K562 (cell line): ENCODE data around the gene COG4. TPM values are rescaled to one million over a fixed set of nuclear protein-coding genes. Genes with fewer than 3 reads are reported as not detected.

Experiments used
- ATAC-seq: fragments of 200-7000 bp; cut with Tn5 transposase; 3 replicates; pipeline ENCODE4 v1.9.1; 2020; ENCODE audit warnings: moderate library complexity
- BruUV-seq: library from RNA; stranded (reverse); fragments of 400-500 nt; replicated peaks from 2 replicates; lab custom pipeline; 2021; lab: Mats Ljungman, UMichigan
- CTCF ChIA-PET: fragments of 300-600 bp; formaldehyde crosslinking; extraction: SDS; loops from one replicate; lab custom pipeline; 2021; ENCODE audit warnings: low intra/inter-chr PET ratio; lab: Yijun Ruan, JAX
- POLR2A ChIA-PET: fragments of 300-600, 350-650 bp; sonication (Branson Sonifier 250); formaldehyde crosslinking; extraction: SDS; loops from one replicate; lab custom pipeline; 2021; ENCODE audit warnings: antibody characterized with exemption, inconsistent platforms; lab: Yijun Ruan, JAX
- DNase-seq, 4 experiments: peaks; one replicate each; pipeline versions ENCODE4 v3.0.0 to v3.0.0-alpha.2; 2011 to 2018; ENCODE audit warnings: low spot score in 3 of 4, mixed read lengths in 3 of 4; ENCODE audit errors: extremely low read depth in 1 of 4
- FAIRE-seq: peaks from 2 replicates; lab custom pipeline; 2011; peaks lifted over from hg19 to GRCh38; lab: Jason Lieb, UNC
- H2AFZ ChIP-seq: 2 replicates; pipeline ENCODE4 v1.6.0; 2011; ENCODE audit warnings: low read depth, low read length, control low read depth, inconsistent platforms
- H3K27ac ChIP-seq: fragments of 200-600 bp; 3 replicates; pipeline ENCODE4 v1.8.0; 2011; ENCODE audit warnings: low read depth, mild to moderate bottlenecking, control low read depth, inconsistent platforms, low read length, moderate library complexity, mixed read lengths; ENCODE audit errors: extremely low read depth
- H3K27me3 ChIP-seq, 2 experiments: fragments of 300-600 bp in 1 of 2; 2 replicates in 1 of 2; 3 replicates in 1 of 2; pipeline versions ENCODE4 v1.6.0 to v1.8.0; 2011; ENCODE audit warnings: inconsistent platforms in 2 of 2, low read length in 2 of 2, mild to moderate bottlenecking in 1 of 2, mixed read lengths in 1 of 2, moderate library complexity in 1 of 2; ENCODE audit not compliant: control insufficient read depth in 2 of 2, insufficient read depth in 2 of 2
- H3K36me3 ChIP-seq: fragments of 300-600 bp; 3 replicates; pipeline ENCODE4 v1.8.0; 2011; ENCODE audit warnings: mild to moderate bottlenecking, low read length, inconsistent platforms; ENCODE audit not compliant: control insufficient read depth, insufficient read depth
- H3K4me1 ChIP-seq, 2 experiments: fragments of 200-600 bp in 1 of 2; replicated peaks in 1 of 2; 2 replicates in 1 of 2; 3 replicates in 1 of 2; pipeline versions ENCODE4 v1.5.1 to v1.8.0; 2011; ENCODE audit warnings: inconsistent platforms in 2 of 2, low read length in 2 of 2, mild to moderate bottlenecking in 1 of 2, mixed read lengths in 1 of 2, moderate library complexity in 1 of 2; ENCODE audit not compliant: control insufficient read depth in 2 of 2, insufficient read depth in 2 of 2
- H3K4me2 ChIP-seq: 2 replicates; pipeline ENCODE4 v1.6.1; 2011; ENCODE audit warnings: low read length, control low read depth, inconsistent platforms, mixed read lengths; ENCODE audit not compliant: insufficient read depth
- H3K4me3 ChIP-seq: fragments of 200-600 bp; sonication (generic), shearing (Covaris generic); 2 replicates; pipeline ENCODE4 v1.5.1; 2016; ENCODE audit warnings: control low read depth, inconsistent platforms
- H3K79me2 ChIP-seq: fragments of 200-600 bp; 3 replicates; pipeline ENCODE4 v1.8.0; 2011; ENCODE audit warnings: low read length, inconsistent platforms; ENCODE audit not compliant: control insufficient read depth, insufficient read depth
- H3K9ac ChIP-seq, 2 experiments: 2 replicates each; pipeline versions ENCODE4 v1.6.0 to v1.6.1; 2011; ENCODE audit warnings: low read depth in 2 of 2, low read length in 2 of 2, control low read depth in 1 of 2, inconsistent platforms in 1 of 2, mild to moderate bottlenecking in 1 of 2, mixed read lengths in 1 of 2; ENCODE audit not compliant: insufficient read depth in 1 of 2
- H3K9me1 ChIP-seq: one replicate; pipeline ENCODE4 v1.6.0; 2011; ENCODE audit warnings: inconsistent platforms, mild to moderate bottlenecking, low read length, moderate library complexity; ENCODE audit not compliant: control insufficient read depth, insufficient read depth
- H3K9me3 ChIP-seq: replicated peaks from 2 replicates; pipeline ENCODE4 v1.5.1; 2011; ENCODE audit warnings: low read depth, low read length, inconsistent platforms; ENCODE audit not compliant: control insufficient read depth, insufficient read depth
- H4K20me1 ChIP-seq: replicated peaks from 2 replicates; pipeline ENCODE4 v1.6.1; 2011; ENCODE audit warnings: low read length, inconsistent platforms, mixed read lengths; ENCODE audit not compliant: control insufficient read depth, insufficient read depth
- CXXC5 ChIP-seq: fragments of 250-450 bp; sonication (Bioruptor Pico); IDR thresholded peaks from 2 replicates; pipeline ENCODE4 v1.8.0; 2022; ENCODE audit warnings: inconsistent platforms, mild to moderate bottlenecking, moderate library complexity
- HNRNPL ChIP-seq: fragments of 200-400 bp; formaldehyde crosslinking; IDR thresholded peaks from 2 replicates; pipeline ENCODE4 v1.6.1; 2017; ENCODE audit warnings: low read depth, mild to moderate bottlenecking, low read length
- KHSRP ChIP-seq: fragments of 450-650 bp; IDR thresholded peaks from 2 replicates; pipeline ENCODE4 v1.6.1; 2017
- KLF10 ChIP-seq: fragments of 250-450 bp; sonication (Bioruptor Pico); IDR thresholded peaks from 2 replicates; pipeline ENCODE4 v1.6.1; 2021; ENCODE audit warnings: matching md5 sums
- SMAD4 ChIP-seq: fragments of 250-450 bp; sonication (Bioruptor Pico); conservative IDR thresholded peaks from 2 replicates; pipeline ENCODE4 v1.8.0; 2021; ENCODE audit warnings: inconsistent platforms, mild to moderate bottlenecking, moderate library complexity
- WGBS: fragments of 100-300 bp; shearing (Covaris generic); methylation state at CpG from one replicate; pipeline ENCODE4 v1.1.6; 2016; ENCODE audit warnings: low coverage, mixed read lengths; ENCODE audit not compliant: insufficient coverage; ENCODE audit errors: missing lambda C conversion rate; 5-methylcytosine and 5-hydroxymethylcytosine counted together
- in situ Hi-C: fragments of 300-500 bp; cut with MboI; formaldehyde crosslinking; loops from 4 replicates; pipeline ENCODE4 v1.15.0; 2018; ENCODE audit warnings: inconsistent platforms, mixed read lengths
- intact Hi-C: fragments of 100-400 bp; cut with micrococcal nuclease; formaldehyde crosslinking; loops from 2 replicates; pipeline ENCODE4 v1.14.2; 2022
- polyA plus RNA-seq, 8 experiments: library from polyadenylated mRNA; depleted of rRNA in 4 of 8; stranded (reverse) in 5 of 8; unstranded in 3 of 8; fragments of >200 nt; fragmentation: Nextera tagmentation in 2 of 8; fragmentation: Illumina TruSeq in 1 of 8; extraction: Ambion mirVana in 2 of 8; extraction: Trizol in 1 of 8; gene quantifications; 2 replicates each; pipeline versions ENCODE4 v1.2.1 to v1.2.3, GENCODE V29; 2011 to 2014; ENCODE audit warnings: inconsistent platforms in 1 of 8, missing spikeins in 1 of 8
- total RNA-seq, 7 experiments: library from RNA; depleted of rRNA in 6 of 7; stranded (reverse); fragments of >200 nt in 6 of 7; fragmentation: Illumina TruSeq in 2 of 7; extraction: Trizol in 2 of 7; gene quantifications; 2 replicates each; pipeline versions ENCODE4 v1.2.1 to v1.2.3, GENCODE V29; 2011 to 2021; ENCODE audit warnings: low replicate concordance in 1 of 7
- TF ChIP-seq, protein P1 (sequence below): fragments of 450-650 bp; conservative IDR thresholded peaks from 2 replicates; pipeline ENCODE4 v1.6.1; 2016; ENCODE audit warnings: missing genetic modification characterization, low read depth, mild to moderate bottlenecking, missing compliant biosample characterization, moderate library complexity
- TF ChIP-seq, protein P2 (sequence below): fragments of 200-600 bp; sonication (generic); IDR thresholded peaks from one replicate; pipeline ENCODE4 v1.6.1; 2012; ENCODE audit warnings: mild to moderate bottlenecking, low read depth, low read length, inconsistent platforms
- TF ChIP-seq, protein P3 (sequence below): fragments of 250-450 bp; sonication (Bioruptor Pico); IDR thresholded peaks from 2 replicates; pipeline ENCODE4 v1.6.1; 2021; ENCODE audit warnings: mild to moderate bottlenecking

COG4 gene
- total and polyA plus RNA-seq, 9 of the 15 experiments (the other 6 are each of a cell fraction or from before 2014, with no cell fraction given), result 13.7 to 73.9 (median 44.2) TPM

DNA sequence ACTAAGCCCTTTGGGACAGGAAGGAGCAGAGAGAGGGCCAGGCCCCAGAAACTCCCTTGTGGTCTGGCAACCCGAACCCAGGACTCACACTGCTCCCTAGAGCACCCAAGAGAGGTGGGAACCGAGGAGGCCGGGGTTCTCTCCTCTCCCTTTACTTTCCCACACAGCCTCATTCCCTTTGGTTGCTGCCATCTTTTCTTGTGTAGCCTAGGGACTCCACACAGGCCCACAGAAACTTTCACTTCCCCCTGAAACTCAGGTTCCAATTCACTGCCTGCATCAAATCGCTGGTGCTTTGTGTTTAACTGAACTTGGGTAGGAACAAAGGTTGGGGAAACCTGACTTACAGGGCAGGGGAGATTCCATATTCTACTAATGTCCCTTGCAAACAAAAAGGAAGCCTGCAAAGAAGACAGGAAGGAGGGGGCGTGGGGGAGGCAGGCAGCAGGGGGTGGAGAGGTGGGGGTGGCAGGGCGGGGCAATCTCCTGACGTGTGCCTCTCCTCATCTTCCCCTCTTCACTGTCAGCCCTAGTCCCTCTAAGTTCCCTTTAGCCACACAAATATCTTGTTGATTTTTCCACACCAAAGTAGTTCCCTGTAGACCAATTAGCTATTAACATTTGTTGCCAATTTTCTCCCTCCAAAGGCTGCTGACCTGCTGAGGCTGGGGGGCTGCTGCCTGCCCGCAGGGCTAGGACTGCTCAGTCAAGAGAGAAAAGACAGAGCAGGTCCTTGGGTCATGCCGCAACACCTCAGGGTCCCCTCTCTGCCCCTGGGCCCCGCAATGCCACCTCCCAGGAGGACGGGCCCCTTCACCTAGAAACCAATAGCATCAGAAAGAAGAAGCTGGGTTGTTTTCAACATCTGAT is 92.5 kb downstream of the COG4 start:
- no peaks in the 10 kb centered on the region for H3K9me3 ChIP-seq
- WGBS, result 3% methylated on average over 11 of the region's 11 CpGs
- no TSS peak for BruUV-seq
- H3K79me2 ChIP-seq, result peaks cover 92% of the 10 kb centered on the region
- FAIRE-seq, result peak; percentile 48
- peak overlapping the region; percentile 98 for H3K27ac ChIP-seq
- H3K36me3 ChIP-seq, result peaks cover 54% of the 10 kb centered on the region
- intact Hi-C loops, result no loop called here
- H4K20me1 ChIP-seq, result 0 out of 2 replicates have a peak, but pooled peaks cover 3% of the 10 kb centered on the region
- H3K27me3 ChIP-seq, result no peaks in the 10 kb centered on the region
- DNase-seq, result peak; percentile 72 to 87 (median 80)
- CTCF ChIA-PET, result no interaction called here
- peak overlapping the region; percentile 22 for H3K4me3 ChIP-seq
- peak overlapping the region; percentile 60 for H2AFZ ChIP-seq
- ATAC-seq, result peak; percentile 44
- peak overlapping the region; percentile 81 for H3K4me2 ChIP-seq
- peaks cover 71 to 75% of the 10 kb centered on the region in 2 experiments for H3K4me1 ChIP-seq
- in situ Hi-C loops, result no loop called here
- H3K9me1 ChIP-seq, result no peaks in the 10 kb centered on the region
- POLR2A ChIA-PET, result interaction anchor here (0.6 to 3.5 kb wide), 3 partner anchors 9 to 1513 kb away, joined by 3 to 14 read pairs (median 4); no protein-coding TSS in a partner anchor
- H3K9ac ChIP-seq, result peak overlapping the region; percentile 84 to 91
- TF ChIP-seq, protein P1, sequence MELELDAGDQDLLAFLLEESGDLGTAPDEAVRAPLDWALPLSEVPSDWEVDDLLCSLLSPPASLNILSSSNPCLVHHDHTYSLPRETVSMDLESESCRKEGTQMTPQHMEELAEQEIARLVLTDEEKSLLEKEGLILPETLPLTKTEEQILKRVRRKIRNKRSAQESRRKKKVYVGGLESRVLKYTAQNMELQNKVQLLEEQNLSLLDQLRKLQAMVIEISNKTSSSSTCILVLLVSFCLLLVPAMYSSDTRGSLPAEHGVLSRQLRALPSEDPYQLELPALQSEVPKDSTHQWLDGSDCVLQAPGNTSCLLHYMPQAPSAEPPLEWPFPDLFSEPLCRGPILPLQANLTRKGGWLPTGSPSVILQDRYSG, result peak; percentile 86
- TF ChIP-seq SMAD4 (CRISPR knock-in tag) (peak; percentile 56; the same call in 1 of the 2 replicates), HNRNPL (no peak), KHSRP (no peak), CXXC5 (CRISPR knock-in tag) (peak; percentile 39; the same call in 1 of the 2 replicates), KLF10 (no peak)
- TF ChIP-seq, protein P2, sequence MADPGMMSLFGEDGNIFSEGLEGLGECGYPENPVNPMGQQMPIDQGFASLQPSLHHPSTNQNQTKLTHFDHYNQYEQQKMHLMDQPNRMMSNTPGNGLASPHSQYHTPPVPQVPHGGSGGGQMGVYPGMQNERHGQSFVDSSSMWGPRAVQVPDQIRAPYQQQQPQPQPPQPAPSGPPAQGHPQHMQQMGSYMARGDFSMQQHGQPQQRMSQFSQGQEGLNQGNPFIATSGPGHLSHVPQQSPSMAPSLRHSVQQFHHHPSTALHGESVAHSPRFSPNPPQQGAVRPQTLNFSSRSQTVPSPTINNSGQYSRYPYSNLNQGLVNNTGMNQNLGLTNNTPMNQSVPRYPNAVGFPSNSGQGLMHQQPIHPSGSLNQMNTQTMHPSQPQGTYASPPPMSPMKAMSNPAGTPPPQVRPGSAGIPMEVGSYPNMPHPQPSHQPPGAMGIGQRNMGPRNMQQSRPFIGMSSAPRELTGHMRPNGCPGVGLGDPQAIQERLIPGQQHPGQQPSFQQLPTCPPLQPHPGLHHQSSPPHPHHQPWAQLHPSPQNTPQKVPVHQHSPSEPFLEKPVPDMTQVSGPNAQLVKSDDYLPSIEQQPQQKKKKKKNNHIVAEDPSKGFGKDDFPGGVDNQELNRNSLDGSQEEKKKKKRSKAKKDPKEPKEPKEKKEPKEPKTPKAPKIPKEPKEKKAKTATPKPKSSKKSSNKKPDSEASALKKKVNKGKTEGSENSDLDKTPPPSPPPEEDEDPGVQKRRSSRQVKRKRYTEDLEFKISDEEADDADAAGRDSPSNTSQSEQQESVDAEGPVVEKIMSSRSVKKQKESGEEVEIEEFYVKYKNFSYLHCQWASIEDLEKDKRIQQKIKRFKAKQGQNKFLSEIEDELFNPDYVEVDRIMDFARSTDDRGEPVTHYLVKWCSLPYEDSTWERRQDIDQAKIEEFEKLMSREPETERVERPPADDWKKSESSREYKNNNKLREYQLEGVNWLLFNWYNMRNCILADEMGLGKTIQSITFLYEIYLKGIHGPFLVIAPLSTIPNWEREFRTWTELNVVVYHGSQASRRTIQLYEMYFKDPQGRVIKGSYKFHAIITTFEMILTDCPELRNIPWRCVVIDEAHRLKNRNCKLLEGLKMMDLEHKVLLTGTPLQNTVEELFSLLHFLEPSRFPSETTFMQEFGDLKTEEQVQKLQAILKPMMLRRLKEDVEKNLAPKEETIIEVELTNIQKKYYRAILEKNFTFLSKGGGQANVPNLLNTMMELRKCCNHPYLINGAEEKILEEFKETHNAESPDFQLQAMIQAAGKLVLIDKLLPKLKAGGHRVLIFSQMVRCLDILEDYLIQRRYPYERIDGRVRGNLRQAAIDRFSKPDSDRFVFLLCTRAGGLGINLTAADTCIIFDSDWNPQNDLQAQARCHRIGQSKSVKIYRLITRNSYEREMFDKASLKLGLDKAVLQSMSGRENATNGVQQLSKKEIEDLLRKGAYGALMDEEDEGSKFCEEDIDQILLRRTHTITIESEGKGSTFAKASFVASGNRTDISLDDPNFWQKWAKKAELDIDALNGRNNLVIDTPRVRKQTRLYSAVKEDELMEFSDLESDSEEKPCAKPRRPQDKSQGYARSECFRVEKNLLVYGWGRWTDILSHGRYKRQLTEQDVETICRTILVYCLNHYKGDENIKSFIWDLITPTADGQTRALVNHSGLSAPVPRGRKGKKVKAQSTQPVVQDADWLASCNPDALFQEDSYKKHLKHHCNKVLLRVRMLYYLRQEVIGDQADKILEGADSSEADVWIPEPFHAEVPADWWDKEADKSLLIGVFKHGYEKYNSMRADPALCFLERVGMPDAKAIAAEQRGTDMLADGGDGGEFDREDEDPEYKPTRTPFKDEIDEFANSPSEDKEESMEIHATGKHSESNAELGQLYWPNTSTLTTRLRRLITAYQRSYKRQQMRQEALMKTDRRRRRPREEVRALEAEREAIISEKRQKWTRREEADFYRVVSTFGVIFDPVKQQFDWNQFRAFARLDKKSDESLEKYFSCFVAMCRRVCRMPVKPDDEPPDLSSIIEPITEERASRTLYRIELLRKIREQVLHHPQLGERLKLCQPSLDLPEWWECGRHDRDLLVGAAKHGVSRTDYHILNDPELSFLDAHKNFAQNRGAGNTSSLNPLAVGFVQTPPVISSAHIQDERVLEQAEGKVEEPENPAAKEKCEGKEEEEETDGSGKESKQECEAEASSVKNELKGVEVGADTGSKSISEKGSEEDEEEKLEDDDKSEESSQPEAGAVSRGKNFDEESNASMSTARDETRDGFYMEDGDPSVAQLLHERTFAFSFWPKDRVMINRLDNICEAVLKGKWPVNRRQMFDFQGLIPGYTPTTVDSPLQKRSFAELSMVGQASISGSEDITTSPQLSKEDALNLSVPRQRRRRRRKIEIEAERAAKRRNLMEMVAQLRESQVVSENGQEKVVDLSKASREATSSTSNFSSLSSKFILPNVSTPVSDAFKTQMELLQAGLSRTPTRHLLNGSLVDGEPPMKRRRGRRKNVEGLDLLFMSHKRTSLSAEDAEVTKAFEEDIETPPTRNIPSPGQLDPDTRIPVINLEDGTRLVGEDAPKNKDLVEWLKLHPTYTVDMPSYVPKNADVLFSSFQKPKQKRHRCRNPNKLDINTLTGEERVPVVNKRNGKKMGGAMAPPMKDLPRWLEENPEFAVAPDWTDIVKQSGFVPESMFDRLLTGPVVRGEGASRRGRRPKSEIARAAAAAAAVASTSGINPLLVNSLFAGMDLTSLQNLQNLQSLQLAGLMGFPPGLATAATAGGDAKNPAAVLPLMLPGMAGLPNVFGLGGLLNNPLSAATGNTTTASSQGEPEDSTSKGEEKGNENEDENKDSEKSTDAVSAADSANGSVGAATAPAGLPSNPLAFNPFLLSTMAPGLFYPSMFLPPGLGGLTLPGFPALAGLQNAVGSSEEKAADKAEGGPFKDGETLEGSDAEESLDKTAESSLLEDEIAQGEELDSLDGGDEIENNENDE, result no peak
- TF ChIP-seq, protein P3, sequence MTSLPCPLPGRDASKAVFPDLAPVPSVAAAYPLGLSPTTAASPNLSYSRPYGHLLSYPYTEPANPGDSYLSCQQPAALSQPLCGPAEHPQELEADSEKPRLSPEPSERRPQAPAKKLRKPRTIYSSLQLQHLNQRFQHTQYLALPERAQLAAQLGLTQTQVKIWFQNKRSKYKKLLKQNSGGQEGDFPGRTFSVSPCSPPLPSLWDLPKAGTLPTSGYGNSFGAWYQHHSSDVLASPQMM (CRISPR knock-in tag), result no peak
